Measurements from ENCODE around the gene DGKI. TPM values are rescaled to one million over a fixed set of nuclear protein-coding genes. Genes with fewer than 3 reads are reported as not detected.
A peak's percentile ranks its signal among the peaks of the same experiment; 100 is the strongest.

Gene DGKI
- total RNA-seq, 1 donor from 2014 or later: 1.3 TPM

- no peak for DNase-seq
- Histone ChIP-seq H3K9me3 (replicated peaks) (peaks cover 15% of the 10 kb centered on the region), H3K27me3 (ENCODE audit: low read depth) (no peaks in the 10 kb centered on the region), H3K4me1 (peaks cover 46% of the 10 kb centered on the region), H3K4me3 (no peak overlapping the region), H3K27ac (replicated peaks) (no peak overlapping the region), H3K36me3 (peaks cover 35% of the 10 kb centered on the region)
- intact Hi-C loops (cut with micrococcal nuclease): no loop called here
- TF ChIP-seq, protein P1, sequence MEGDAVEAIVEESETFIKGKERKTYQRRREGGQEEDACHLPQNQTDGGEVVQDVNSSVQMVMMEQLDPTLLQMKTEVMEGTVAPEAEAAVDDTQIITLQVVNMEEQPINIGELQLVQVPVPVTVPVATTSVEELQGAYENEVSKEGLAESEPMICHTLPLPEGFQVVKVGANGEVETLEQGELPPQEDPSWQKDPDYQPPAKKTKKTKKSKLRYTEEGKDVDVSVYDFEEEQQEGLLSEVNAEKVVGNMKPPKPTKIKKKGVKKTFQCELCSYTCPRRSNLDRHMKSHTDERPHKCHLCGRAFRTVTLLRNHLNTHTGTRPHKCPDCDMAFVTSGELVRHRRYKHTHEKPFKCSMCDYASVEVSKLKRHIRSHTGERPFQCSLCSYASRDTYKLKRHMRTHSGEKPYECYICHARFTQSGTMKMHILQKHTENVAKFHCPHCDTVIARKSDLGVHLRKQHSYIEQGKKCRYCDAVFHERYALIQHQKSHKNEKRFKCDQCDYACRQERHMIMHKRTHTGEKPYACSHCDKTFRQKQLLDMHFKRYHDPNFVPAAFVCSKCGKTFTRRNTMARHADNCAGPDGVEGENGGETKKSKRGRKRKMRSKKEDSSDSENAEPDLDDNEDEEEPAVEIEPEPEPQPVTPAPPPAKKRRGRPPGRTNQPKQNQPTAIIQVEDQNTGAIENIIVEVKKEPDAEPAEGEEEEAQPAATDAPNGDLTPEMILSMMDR (IDR thresholded peaks at IDR 0.05; ENCODE audit: borderline replicate concordance): no peak
Observed at GRCh38 chr7:137870078-137870477, 23.3 kb upstream of the DGKI start.

GRCh38 chr7:137869260-137869659, 22.5 kb upstream of the DGKI start:
- Histone ChIP-seq H3K27me3 (ENCODE audit: low read depth) (no peaks in the 10 kb centered on the region), H3K4me1 (peaks cover 38% of the 10 kb centered on the region), H3K9me3 (replicated peaks) (peaks cover 15% of the 10 kb centered on the region), H3K4me3 (no peak overlapping the region), H3K36me3 (peaks cover 43% of the 10 kb centered on the region), H3K27ac (replicated peaks) (no peak overlapping the region)
- intact Hi-C loops (cut with micrococcal nuclease): no loop called here
- TF ChIP-seq, protein P1 (IDR thresholded peaks at IDR 0.05; ENCODE audit: borderline replicate concordance): no peak
- DNase-seq: no peak

- Histone ChIP-seq H3K9me3 (replicated peaks) (peaks cover 15% of the 10 kb centered on the region), H3K27me3 (ENCODE audit: low read depth) (no peaks in the 10 kb centered on the region), H3K27ac (replicated peaks) (peak overlapping the region; percentile 60), H3K36me3 (peaks cover 43% of the 10 kb centered on the region), H3K4me3 (no peak overlapping the region), H3K4me1 (peaks cover 42% of the 10 kb centered on the region)
- intact Hi-C loops (cut with micrococcal nuclease): no loop called here
- DNase-seq: no peak
- TF ChIP-seq, protein P1 (IDR thresholded peaks at IDR 0.05; ENCODE audit: borderline replicate concordance): no peak
Observed at GRCh38 chr7:137867289-137867688, 20.5 kb upstream of the DGKI start.

GRCh38 chr7:137865764-137866163, 19.0 kb upstream of the DGKI start:
- H3K27me3 ChIP-seq (ENCODE audit: low read depth): no peaks in the 10 kb centered on the region
- TF ChIP-seq, protein P1 (IDR thresholded peaks at IDR 0.05; ENCODE audit: borderline replicate concordance): no peak
- peaks cover 43% of the 10 kb centered on the region for H3K36me3 ChIP-seq
- peaks cover 15% of the 10 kb centered on the region for H3K9me3 ChIP-seq (replicated peaks)
- H3K27ac ChIP-seq (replicated peaks): no peak overlapping the region
- intact Hi-C loops (cut with micrococcal nuclease): no loop called here
- H3K4me1 ChIP-seq: peaks cover 35% of the 10 kb centered on the region
- DNase-seq: no peak
- no peak overlapping the region for H3K4me3 ChIP-seq

GRCh38 chr7:137862964-137863363, 16.2 kb upstream of the DGKI start:
- intact Hi-C loops (cut with micrococcal nuclease): no loop called here
- H3K36me3 ChIP-seq: peaks cover 39% of the 10 kb centered on the region
- TF ChIP-seq, protein P1 (IDR thresholded peaks at IDR 0.05; ENCODE audit: borderline replicate concordance): no peak
- DNase-seq: no peak
- H3K9me3 ChIP-seq (replicated peaks): peaks cover 10% of the 10 kb centered on the region
- peak overlapping the region; percentile 51 for H3K27ac ChIP-seq (replicated peaks)
- no peaks in the 10 kb centered on the region for H3K27me3 ChIP-seq (ENCODE audit: low read depth)
- H3K4me3 ChIP-seq: no peak overlapping the region
- peaks cover 28% of the 10 kb centered on the region for H3K4me1 ChIP-seq

All from left ventricle myocardium inferior (tissue), 1 donor.